ENCODE measurements around the gene MMP11.

DNA sequence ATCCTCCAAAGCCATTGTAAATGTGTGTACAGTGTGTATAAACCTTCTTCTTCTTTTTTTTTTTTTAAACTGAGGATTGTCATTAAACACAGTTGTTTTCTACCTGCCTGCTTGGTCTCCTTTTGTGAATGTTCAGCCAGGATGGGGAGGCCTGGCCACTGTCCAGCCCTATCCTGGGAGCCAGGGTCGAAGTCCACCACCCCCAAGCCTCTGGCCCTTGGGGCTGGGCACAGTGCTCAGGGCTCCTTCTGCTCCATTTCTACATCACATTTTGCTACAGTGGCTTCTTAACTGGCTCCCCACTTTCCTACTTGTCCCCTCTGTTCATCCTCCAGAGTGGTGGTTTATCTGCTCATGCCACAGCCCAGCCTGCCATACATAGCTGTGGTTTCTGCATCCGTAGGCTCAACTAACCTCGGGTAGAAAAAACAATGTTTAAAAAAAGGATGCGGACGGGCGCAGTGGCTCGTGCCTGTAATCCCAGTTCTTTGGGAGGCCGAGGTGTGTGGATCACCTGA lies 11.6 kb downstream of the MMP11 start:
- TF ChIP-seq ZNF282 (IDR thresholded peaks at IDR 0.05; ENCODE audit: partially characterized antibody) (no peak), BHLHE40 (IDR thresholded peaks at IDR 0.05; ENCODE audit: low read length) (no peak), ZNF354B (CRISPR knock-in tag; IDR thresholded peaks at IDR 0.05) (no peak), NR1H2 (CRISPR knock-in tag; IDR thresholded peaks at IDR 0.05; ENCODE audit: borderline replicate concordance, low read depth) (no peak), EHMT2 (IDR thresholded peaks at IDR 0.05; ENCODE audit: borderline replicate concordance, low read depth, low read length) (no peak), POLR2AphosphoS2 (IDR thresholded peaks at IDR 0.05; ENCODE audit: low read depth, low read length) (no peak)
